NCI-H1436 treated with DMSO at 0.1 percent for 48 hours (cell line): Measurements from ENCODE around the gene OR2M2.

Experiments
- DNase-seq: peaks from one replicate; lab custom pipeline; 2025; lab: John Stamatoyannopoulos, UW

Gene OR2M2, protein sequence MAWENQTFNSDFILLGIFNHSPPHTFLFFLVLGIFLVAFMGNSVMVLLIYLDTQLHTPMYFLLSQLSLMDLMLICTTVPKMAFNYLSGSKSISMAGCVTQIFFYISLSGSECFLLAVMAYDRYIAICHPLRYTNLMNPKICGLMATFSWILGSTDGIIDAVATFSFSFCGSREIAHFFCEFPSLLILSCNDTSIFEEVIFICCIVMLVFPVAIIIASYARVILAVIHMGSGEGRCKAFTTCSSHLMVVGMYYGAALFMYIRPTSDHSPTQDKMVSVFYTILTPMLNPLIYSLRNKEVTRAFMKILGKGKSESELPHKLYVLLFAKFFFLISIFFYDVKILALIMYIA

DNA sequence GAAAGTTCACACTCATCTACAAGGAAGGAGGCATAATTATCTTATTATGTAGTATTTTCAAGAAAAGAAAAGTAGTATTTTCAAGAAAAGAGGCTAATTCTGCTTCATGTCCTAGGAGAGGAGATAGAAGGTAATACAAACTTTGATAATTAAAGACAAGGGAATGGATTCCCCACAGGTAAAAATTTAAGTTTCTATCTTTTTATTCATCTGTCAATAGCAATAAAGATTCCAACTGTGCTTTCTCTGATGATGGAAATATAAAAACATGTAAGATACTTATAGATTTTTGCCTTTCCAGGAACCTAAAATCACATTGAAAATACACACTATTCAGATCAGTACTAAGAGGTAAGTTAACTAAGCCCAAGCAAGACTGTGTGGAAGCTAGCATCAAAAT, at the start of gene OR2M2:
TSS of gene OR2M2 (plus strand) at position 301 of the 400 bp plus-strand sequence. CDS start 5,165 bp downstream, outside the sequence.
- no peak for DNase-seq

DNA sequence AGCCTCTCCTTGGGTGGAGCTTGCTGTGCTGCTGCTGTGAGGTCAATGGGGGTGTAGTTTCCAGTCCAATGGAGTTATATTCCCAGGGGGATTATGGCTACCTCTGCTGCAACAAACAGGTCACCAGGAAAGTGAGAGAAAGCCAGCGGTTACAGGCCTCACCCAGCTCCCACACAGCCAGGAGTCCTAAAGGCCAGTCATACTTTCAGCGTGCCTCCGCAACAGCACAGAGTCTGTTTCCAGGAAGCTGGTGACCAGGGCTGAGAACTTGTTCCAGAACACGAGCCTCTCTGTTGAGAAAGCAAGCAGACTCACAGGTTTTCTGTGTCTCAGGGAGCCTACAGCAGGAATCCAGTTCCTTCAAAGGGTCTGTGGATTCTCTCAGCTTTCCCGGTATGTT, 47.0 kb upstream of the OR2M2 start:
- no peak for DNase-seq

DNA sequence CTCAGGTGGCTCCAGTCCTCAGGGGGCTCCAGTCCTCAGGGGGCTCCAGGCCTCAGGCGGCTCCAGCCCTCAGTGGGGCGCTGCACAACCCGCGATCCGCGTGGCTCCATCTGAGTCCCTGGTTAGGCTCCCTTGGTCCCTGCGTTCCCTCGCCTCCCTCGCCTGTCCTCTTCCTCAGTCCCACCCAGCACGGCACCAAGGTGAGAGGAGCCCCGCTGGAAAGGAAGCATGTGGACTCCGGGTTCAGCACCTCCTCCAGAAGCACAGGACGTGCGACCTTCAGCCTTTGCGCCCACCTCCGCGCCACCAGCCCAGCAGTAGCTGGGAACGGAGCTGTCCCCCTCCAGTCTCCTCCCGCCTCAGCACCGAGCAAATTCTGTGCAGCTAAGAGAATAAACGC, 37.8 kb upstream of the OR2M2 start:
- DNase-seq: no peak

DNA sequence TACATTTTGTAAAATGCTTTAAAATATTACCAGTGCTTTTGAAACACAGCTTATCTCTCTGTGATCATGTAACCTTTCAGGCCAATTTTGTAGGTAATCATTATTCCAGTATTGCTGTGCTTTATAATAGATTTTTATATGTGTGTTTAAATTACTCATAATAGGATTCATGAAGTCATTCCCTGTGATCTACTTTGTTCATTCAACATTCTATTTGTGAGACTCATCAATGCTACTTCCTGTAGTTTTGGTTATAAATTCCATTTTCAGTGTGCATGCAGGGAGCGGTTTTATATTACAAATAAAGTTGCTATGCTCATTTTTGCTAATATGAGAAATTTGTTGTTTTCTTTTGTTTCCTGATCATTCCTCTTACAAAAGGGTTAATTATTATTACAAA, 33.8 kb upstream of the OR2M2 start:
- DNase-seq: no peak

DNA sequence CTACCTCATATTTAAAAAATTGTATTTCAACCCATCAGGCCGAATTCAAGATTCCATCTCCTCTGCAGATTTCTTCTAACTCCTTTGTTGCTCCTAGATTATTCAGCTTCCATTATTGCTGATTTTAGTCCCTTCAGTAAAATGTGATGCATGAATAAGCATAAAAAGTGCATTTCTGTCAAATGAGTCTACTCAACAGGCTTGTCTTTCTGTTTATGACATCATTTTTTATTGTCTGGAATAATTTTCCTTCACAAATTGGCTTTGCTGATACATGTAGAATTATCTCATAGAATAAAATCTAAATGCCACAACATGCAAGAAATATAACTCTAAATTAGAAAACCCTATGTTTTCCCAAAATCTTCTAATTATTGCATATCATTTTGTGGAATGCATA, 31.3 kb upstream of the OR2M2 start:
- no peak for DNase-seq

DNA sequence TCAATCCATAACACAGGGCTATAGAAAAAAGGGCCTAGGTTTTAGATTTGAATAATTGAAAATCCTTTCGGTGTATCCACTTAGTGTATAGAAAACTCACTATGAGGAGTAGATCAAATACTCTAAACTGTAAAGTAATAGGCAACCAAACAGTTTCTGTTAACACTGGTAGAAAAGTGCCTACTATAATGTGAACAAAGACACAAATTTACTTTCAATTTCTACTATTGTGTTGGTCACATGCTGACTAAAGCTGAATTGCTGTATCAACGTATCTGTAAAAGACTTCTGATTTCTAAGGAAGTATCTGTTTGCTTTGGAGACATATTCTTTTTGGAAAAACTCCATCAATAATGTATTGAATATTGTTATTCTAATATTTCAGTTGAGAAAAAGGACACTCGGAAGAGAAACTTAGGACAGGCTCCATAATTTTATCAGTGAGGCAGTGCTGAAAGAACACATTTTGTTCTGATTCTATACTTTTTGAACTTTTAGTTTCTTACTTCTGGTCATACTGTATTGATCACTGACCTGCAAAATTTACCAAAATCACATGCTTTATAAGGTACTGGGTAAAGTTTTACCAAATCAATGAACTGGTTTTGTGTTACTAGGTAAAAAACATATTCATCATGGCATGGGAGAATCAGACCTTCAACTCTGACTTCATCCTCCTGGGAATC, 30.0 kb upstream of the OR2M2 start, which contains the start of gene OR2M5:
TSS of gene OR2M5 (plus strand) at position 636 of the 686 bp plus-strand sequence. CDS start at position 636, 0 bp downstream.
- no peak for DNase-seq

DNA sequence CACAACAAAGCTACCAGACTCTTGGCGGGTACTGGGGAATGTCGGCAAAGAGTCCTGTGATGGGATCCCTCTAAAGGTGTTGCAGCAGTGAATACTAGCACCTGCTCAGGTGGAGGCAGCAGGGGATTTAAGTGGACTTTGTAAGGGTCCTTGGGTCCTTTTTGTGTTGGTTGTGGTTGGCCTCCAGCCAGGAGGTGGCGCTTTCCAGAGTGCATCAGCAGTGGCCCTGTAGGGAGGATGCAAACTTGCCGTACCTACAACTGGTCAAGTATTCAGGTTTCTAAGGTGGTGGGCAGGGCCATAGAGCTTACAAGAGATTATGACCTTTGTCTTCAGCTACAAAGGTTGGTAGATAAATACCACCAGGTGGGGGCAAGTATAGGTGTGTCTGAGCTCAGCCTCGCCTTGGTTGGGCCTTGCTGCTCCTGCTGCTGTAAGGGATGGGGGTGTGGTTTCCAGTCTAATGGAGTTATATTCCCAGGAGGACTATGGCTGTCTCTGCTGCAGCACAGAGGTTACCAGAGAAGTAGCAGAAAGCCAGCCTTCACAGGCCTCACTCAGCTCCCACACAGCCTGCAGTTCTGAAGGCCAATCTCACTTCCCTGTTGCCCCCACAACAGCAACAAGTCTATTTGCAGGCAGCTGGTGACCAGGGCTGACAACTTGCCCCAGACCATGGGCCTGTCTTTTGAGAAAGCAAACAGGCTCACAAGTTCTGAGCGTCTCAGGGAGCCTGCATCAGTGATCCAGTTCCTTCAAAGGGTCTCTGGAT, 22.4 kb upstream of the OR2M2 start:
- no peak for DNase-seq

DNA sequence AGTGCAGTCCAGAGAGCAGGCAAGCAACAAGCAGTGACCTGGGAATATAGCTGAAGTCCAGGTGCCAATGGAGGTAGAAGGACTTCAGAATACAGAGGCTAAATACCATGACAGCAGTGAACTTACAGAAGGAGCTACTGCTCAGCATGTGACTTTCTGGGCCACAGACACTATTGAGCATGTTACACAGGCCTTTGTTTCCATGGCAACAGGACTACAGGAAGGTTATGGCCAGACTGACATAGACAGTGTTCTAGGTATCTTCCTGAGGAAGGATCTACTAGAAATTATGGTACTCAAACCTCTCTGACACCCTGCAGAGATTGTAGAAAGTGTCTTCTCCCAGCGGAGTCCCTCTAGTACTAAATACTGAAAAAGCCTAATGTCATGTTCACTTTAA, 18.7 kb upstream of the OR2M2 start:
- no peak for DNase-seq

DNA sequence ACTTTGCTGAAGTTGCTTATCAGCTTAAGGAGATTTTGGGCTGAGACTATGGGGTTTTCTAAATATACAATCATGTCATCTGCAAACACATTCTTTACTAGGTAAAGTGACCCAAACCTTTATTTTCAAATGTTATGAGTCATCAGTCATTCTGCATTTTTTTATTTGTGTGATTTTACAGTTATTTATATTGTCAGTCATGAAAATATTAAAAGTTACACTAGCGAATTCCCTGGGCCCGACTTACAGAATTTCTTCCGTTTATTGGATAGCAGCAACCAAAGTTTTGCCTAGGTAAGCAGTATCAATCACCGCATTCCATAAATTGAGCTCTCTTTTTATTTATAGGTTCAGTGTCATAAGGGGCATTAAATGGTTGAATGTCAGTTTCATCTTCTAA, 15.9 kb upstream of the OR2M2 start:
- no peak for DNase-seq

DNA sequence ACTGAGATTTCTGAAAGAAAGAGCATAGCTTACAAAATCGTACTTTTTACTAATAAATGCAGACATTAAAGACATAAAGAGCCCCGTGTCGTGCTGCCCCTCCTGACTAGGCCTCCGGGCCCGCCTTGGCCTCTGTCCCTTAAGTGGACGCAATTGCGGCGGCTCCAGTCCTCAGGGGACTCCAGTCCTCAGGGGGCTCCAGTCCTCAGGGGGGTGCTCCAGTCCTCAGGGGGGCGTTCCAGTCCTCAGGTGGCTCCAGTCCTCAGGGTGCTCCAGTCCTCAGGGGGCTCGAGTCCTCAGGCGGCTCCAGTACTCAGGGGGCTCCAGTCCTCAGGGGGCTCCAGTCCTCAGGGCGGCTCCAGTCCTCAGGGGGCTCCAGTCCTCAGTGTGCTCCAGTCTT, 10.6 kb upstream of the OR2M2 start:
- no peak for DNase-seq

DNA sequence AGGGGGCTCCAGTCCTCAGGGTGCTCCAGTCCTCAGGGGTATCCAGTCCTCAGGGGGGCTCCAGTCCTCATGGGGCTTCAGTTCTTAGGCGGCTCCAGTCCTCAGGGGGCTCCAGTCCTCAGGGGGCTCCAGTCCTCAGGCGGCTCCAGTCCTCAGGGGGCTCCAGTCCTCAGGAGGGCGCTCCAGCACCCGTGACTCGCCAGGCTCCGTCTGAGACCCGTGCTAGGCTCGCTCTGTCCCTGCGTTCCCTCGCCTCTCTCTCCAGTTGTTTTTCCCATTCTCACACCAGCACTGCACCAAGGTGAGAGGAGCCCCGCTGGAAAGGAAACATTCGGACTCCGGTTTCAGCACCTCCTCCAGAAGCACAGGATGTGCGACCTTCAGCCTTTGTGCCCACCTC, 9.4 kb upstream of the OR2M2 start:
- no peak for DNase-seq

DNA sequence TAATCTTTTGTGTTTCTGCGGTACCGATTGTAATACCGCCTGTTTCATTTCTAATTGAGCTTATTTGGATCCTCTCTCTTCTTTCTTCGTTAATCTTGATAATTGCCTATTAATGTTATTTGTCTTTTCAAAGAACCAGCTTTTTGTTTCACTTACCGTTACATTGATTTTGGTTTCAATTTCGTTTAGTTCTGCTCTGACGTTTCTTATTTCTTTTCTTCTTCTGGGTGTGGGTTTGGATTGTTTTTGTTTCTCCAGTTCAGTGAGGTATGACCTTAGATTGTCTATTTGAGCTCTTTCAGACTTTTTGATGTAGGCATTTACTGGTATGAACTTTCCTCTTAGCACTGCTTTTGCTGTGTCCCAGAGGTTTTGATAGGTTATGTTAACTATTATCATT, 9.4 kb downstream of the OR2M2 start:
- DNase-seq: no peak

DNA sequence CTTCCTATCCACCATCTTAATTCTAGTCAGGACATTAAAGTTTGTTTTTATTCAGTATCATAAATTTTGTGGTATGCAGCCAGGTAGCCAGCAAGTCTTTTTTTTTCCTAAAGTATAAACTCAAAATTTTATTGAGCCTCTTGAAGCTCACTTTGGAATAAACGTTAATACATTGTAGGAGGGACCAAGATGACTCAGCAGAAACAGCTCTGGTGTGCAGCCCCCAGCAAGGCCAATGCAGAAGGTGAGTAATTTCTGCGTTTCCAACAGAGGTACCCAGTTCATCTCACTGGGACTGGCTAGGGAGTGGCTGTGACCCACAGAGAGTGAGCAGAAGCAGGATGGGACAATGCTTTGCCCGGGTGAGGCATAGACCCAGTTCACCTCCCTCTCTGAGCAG, 12.7 kb downstream of the OR2M2 start:
- no peak for DNase-seq

DNA sequence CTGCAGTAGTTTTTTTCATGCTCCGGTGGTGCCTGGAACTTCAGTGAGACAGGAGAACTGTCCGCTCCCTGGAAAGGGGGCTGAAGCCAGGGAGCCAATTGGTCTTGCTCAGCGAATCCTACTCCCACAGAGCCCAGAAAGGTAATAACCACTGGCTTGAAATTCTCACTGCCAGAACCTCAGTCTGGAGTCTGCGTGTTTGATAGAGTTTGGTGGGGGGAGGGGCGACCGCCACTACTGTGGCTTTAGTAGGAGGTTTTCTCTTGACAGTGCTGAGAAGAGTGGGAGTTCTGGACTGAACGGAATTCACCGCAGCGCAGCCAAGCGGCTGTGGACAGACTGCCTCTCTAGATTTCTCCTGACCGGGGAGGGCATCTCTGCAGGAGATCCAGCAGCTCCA, 14.4 kb downstream of the OR2M2 start:
- no peak for DNase-seq

DNA sequence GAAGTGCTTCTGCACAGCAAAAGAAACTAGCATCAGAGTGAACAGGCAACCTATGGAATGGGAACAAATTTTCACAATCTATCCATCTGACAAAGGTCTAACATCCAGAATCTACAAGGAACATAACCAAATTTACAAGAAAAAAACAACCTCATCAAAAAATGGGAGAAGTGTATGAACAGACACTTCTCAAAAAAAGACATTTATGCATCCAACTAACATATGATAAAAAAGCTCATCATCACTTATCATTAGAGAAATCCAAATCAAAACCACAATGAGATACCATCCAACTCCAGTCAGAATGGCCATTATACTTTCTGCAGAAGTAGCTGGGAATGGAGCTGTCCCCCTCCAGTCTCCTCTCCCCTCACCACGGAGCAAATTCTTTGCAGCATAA, 19.5 kb downstream of the OR2M2 start:
- DNase-seq: no peak

DNA sequence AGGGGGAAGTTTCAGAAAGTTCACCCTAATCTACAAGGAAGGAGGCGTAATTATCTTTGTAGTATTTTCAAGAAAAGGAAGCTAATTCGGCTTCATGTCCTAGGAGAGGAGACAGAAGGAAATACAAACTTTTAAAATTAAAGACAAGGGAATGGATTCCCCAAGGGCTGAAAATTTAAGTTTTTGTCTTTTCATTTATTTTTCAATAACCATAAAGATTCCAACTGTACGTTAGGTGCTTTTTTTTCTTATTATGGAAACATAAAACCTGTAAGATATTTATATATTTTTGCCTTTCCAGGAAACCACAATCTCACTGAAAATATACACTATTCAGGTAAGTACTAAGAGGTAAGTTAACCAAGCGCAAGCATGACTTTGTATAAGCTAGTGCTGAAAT, 22.3 kb downstream of the OR2M2 start, which contains the start of gene OR2M3:
TSS of gene OR2M3 (plus strand) at position 301 of the 400 bp plus-strand sequence. CDS start 5,803 bp downstream, outside the sequence.
- DNase-seq: no peak

DNA sequence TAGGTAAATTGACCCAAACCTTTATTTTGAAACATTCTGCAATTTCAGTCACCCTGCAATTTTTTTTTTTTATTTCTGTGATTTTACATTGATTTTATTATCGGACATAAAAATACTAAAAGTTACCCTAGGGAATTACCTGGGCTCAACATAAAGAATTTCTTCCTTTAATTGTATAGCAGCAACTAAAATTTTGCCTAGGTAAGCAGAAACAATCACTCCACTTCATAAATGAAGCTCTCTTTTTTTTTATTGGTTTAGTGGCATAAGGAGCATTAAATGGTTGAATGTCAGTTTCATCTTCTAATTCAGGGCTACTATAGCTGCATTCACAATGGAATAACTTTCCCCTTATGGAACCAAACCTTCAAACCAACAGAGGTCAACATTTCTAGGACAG, 41.3 kb downstream of the OR2M2 start:
- DNase-seq: no peak

DNA sequence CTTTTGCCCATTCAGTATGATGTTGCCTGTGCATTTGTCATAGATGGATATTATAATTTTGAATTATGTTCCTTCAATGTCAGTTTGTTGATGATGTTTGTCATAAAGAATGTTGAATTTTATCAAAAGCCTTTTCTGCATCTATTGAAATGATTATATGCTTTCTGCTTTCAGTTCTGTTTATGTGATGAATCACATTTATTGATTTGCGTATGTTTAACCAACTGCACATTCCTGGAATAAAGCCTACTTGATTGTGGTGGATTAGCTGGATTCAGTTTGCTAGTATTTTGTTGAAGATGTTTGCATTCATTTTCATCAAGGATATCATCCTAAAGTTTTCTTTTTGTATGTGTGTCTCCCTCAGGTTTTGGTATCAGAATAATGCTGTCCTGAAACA, 50.9 kb downstream of the OR2M2 start:
- DNase-seq: no peak

DNA sequence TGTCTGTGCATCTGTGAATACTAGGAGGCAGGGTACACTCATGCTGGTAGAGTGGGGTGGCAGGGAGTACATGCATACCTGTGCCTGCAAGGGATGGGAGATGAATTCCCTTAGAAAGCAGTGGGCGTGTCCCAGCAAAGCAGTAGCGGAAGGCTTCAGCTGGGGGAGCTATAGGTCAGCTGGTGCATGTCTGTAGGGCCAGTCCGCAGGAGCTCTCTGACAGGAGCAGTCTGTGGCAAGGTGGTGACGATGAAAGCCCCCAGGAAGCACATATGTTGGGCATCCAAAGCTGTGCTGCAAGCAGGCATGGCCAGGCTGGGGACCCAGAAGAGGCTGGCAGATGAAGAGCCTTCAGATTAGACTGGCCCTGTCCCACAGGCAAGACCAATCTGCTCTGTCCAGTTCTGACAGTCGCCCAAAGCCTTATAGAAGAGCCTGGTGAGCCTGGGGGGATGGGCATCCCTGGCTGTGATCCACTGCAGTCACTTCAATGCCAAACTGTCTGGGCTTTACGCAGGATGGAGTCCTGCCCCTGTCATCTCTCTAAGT, 54.8 kb downstream of the OR2M2 start:
- no peak for DNase-seq
